8988T (cell line): ENCODE measurements around the gene FIGN.
A peak's percentile ranks its signal among the peaks of the same experiment; 100 is the strongest.

ENCODE experiments used
- DNase-seq: peaks from one replicate; pipeline ENCODE4 v3.0.0; 2011

The FIGN gene

GRCh38 chr2:163701399-163702195 lies 34.2 kb downstream of the FIGN start:
- no peak for DNase-seq

- no peak for DNase-seq
These were observed 37.0 kb downstream of the FIGN start for GRCh38 chr2:163698857-163699256.

- DNase-seq, result no peak
These were observed 37.8 kb downstream of the FIGN start for GRCh38 chr2:163697846-163698637.

- no peak for DNase-seq
These were observed 38.4 kb downstream of the FIGN start for GRCh38 chr2:163697429-163697828.

GRCh38 chr2:163693484-163693883 lies 42.3 kb downstream of the FIGN start:
- no peak for DNase-seq

- no peak for DNase-seq
These were observed 43.0 kb downstream of the FIGN start for GRCh38 chr2:163692611-163693482.

GRCh38 chr2:163692081-163692480 lies 43.7 kb downstream of the FIGN start:
- DNase-seq, result no peak

- DNase-seq, result no peak
These were observed 44.9 kb downstream of the FIGN start for GRCh38 chr2:163690896-163691295.

- no peak for DNase-seq
These were observed 48.6 kb downstream of the FIGN start for GRCh38 chr2:163687217-163687616.

GRCh38 chr2:163686289-163686688 lies 49.5 kb downstream of the FIGN start:
- DNase-seq, result no peak

- DNase-seq, result no peak
These were observed 53.1 kb downstream of the FIGN start for GRCh38 chr2:163682695-163683094.

- DNase-seq, result no peak
These were observed 54.1 kb downstream of the FIGN start for GRCh38 chr2:163681745-163682144.

GRCh38 chr2:163675388-163675787 lies 60.4 kb downstream of the FIGN start:
- DNase-seq, result no peak

- DNase-seq, result no peak
These were observed 62.3 kb downstream of the FIGN start for GRCh38 chr2:163673522-163673921.

GRCh38 chr2:163670929-163671328 lies 64.9 kb downstream of the FIGN start:
- no peak for DNase-seq

- no peak for DNase-seq
These were observed 66.3 kb downstream of the FIGN start for GRCh38 chr2:163669506-163669905.

- peak; percentile 9 for DNase-seq
These were observed 68.5 kb downstream of the FIGN start for GRCh38 chr2:163667064-163667887.

GRCh38 chr2:163665817-163666216 lies 70.0 kb downstream of the FIGN start:
- DNase-seq, result no peak

GRCh38 chr2:163665051-163665450 lies 70.8 kb downstream of the FIGN start:
- DNase-seq, result no peak

- no peak for DNase-seq
These were observed 71.2 kb downstream of the FIGN start for GRCh38 chr2:163664610-163665009.

GRCh38 chr2:163662141-163662780 lies 73.5 kb downstream of the FIGN start:
- no peak for DNase-seq

GRCh38 chr2:163659224-163659623 lies 76.6 kb downstream of the FIGN start:
- DNase-seq, result no peak
